ENCODE results near the gene RIMS3.
A peak's percentile ranks its signal among the peaks of the same experiment; 100 is the strongest.

Gene RIMS3

GRCh38 chr1:40628903-40629292, 36.6 kb downstream of the RIMS3 start:
- DNase-seq = no peak

GRCh38 chr1:40627987-40628902, 37.2 kb downstream of the RIMS3 start:
- DNase-seq = no peak

GRCh38 chr1:40626383-40626770, 39.1 kb downstream of the RIMS3 start:
- no peak for DNase-seq

GRCh38 chr1:40625476-40626382, 39.8 kb downstream of the RIMS3 start:
- DNase-seq = no peak

- peak; percentile 32 for DNase-seq
Measured at GRCh38 chr1:40625076-40625475, 40.4 kb downstream of the RIMS3 start.

GRCh38 chr1:40622936-40623629, 42.4 kb downstream of the RIMS3 start:
- DNase-seq = no peak

- DNase-seq = no peak
Measured at GRCh38 chr1:40621821-40622450, 43.5 kb downstream of the RIMS3 start.

- no peak for DNase-seq
Measured at GRCh38 chr1:40620586-40621210, 44.8 kb downstream of the RIMS3 start.

GRCh38 chr1:40620150-40620549, 45.3 kb downstream of the RIMS3 start:
- DNase-seq = no peak

GRCh38 chr1:40618108-40618507, 47.4 kb downstream of the RIMS3 start:
- DNase-seq = no peak

GRCh38 chr1:40612345-40612831, 53.1 kb downstream of the RIMS3 start:
- DNase-seq = peak; percentile 72

- no peak for DNase-seq
Measured at GRCh38 chr1:40610156-40610555, 55.3 kb downstream of the RIMS3 start.

GRCh38 chr1:40607921-40608320, 57.6 kb downstream of the RIMS3 start:
- DNase-seq = no peak

GRCh38 chr1:40606978-40607377, 58.5 kb downstream of the RIMS3 start:
- DNase-seq = no peak

- no peak for DNase-seq
Measured at GRCh38 chr1:40606194-40606593, 59.3 kb downstream of the RIMS3 start.

- no peak for DNase-seq
Measured at GRCh38 chr1:40599926-40600325, 65.6 kb downstream of the RIMS3 start.

GRCh38 chr1:40595623-40596022, 69.9 kb downstream of the RIMS3 start:
- no peak for DNase-seq

GRCh38 chr1:40594187-40594531, 71.3 kb downstream of the RIMS3 start:
- DNase-seq = no peak

- no peak for DNase-seq
Measured at GRCh38 chr1:40593449-40594186, 71.9 kb downstream of the RIMS3 start.

- DNase-seq = no peak
Measured at GRCh38 chr1:40592107-40592803, 73.2 kb downstream of the RIMS3 start.

GRCh38 chr1:40588586-40588985, 76.9 kb downstream of the RIMS3 start:
- DNase-seq = no peak

All from activated CD8-positive, alpha-beta memory T cell treated with anti-CD3 and anti-CD28 coated beads, Interleukin-2, amount 50 U/mL, for 4 hours (primary cell).